ENCODE results near the gene GIPC2. TPM values are rescaled to one million over a fixed set of nuclear protein-coding genes. Genes with fewer than 3 reads are reported as not detected.

GIPC2 gene
- total and polyA plus RNA-seq, 2 of the 4 experiments (the other 2 are of a cell fraction) = 0.07 to 0.18 TPM

DNA sequence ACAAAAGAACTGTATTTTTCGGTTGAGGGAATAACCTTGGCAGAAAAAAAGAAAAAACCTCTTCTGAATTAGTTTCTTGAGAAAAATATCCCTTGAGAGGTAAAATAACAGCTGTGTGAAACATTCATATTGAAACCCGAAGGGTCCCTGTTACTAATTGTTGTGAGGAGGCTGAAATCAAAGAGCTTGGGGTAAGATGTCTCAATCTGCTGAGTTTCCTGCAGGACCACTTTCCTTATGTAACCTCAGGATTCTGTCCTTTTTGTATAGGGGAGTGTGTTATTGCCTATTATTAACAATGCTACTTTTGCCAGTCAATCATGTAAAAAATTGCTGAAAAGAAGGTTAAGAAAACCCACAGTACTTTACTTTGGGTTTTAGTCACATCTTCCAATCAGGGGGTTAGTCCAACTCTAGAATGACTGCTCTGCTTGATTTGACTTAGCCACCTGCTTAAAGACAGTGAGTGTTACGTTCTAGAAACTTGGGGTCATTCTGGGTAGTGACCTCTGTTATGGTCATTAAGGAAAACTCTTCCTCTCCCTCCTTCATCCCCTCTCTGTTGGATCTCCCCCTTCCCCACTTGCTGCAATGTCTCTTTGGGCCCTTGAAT, 138.8 kb downstream of the GIPC2 start:
- Histone ChIP-seq H3K4me3 (ENCODE audit: insufficient read depth, low read depth, low read length) (no peak overlapping the region), H2AK9ac (replicated peaks; ENCODE audit: low read depth, low read length, poor library complexity) (no peak overlapping the region), H2BK15ac (ENCODE audit: low read depth, low read length) (no peak overlapping the region), H4K5ac (ENCODE audit: low read depth, low read length) (no peak overlapping the region), H3K56ac (ENCODE audit: extremely low read depth, insufficient read depth, low read length) (no peak overlapping the region), H3K4ac (ENCODE audit: low read depth, low read length) (no peak overlapping the region), H3K18ac (ENCODE audit: low read depth, low read length) (no peak overlapping the region), H4K8ac (ENCODE audit: low read depth in 2 of 2, low read length in 2 of 2) (no peak overlapping the region), H4K20me1 (ENCODE audit: insufficient read depth, low read length) (no peaks in the 10 kb centered on the region), H3K23ac (ENCODE audit: low read depth, low read length) (no peak overlapping the region), H3K9me1 (ENCODE audit: insufficient read depth, low read length) (no peaks in the 10 kb centered on the region), H2AK5ac (ENCODE audit: low read depth, low read length) (no peak overlapping the region), H2BK5ac (ENCODE audit: low read depth, low read length, poor library complexity, severe bottlenecking) (no peak overlapping the region), H3K4me1 (ENCODE audit: control insufficient read depth, insufficient read depth, low read length) (no peaks in the 10 kb centered on the region), H3K27ac (ENCODE audit: insufficient read depth, low read length) (no peak overlapping the region), H2BK120ac (ENCODE audit: low read depth, low read length) (no peak overlapping the region), H2AFZ (replicated peaks; ENCODE audit: low read length, poor library complexity) (no peak overlapping the region), H2BK20ac (ENCODE audit: low read depth, low read length) (no peak overlapping the region), H4K91ac (ENCODE audit: insufficient read depth, low read depth, low read length) (no peak overlapping the region), H3K9ac (ENCODE audit: low read depth, low read length) (no peak overlapping the region), H3K9me3 (ENCODE audit: control insufficient read depth, insufficient read depth, low read length) (no peaks in the 10 kb centered on the region), H3K79me1 (ENCODE audit: low read depth in 1 of 2, low read length in 2 of 2) (no peaks in the 10 kb centered on the region), H3K14ac (replicated peaks; ENCODE audit: low read depth, low read length) (no peak overlapping the region), H3K27me3 (ENCODE audit: control insufficient read depth, insufficient read depth, low read length) (no peaks in the 10 kb centered on the region), H3K4me2 (ENCODE audit: low read depth, low read length) (no peak overlapping the region), H3K36me3 (ENCODE audit: control insufficient read depth, insufficient read depth, low read length) (no peaks in the 10 kb centered on the region)
- DNase-seq (no peak), ATAC-seq (ENCODE audit: low read depth) (no peak)
- CTCF ChIA-PET = no interaction called here
- intact Hi-C loops (cut with micrococcal nuclease) = no loop called here
- POLR2A ChIA-PET (ENCODE audit: unreplicated experiment) = no interaction called here
- TF ChIP-seq RFX5 (IDR thresholded peaks at IDR 0.05; ENCODE audit: low read depth, low read length) = no peak
- TF ChIP-seq RAD21 (IDR thresholded peaks at IDR 0.05; ENCODE audit: low read length) = no peak
- no peak for TF ChIP-seq NFE2L2 (IDR thresholded peaks at IDR 0.05; ENCODE audit: low read depth, low read length)
- TF ChIP-seq SMC3 (IDR thresholded peaks at IDR 0.05; ENCODE audit: low read depth, low read length) = no peak
- TF ChIP-seq POLR2A (IDR thresholded peaks at IDR 0.05; ENCODE audit: low read depth, low read length) = no peak
- no peak for TF ChIP-seq BHLHE40 (IDR thresholded peaks at IDR 0.05; ENCODE audit: low read depth, low read length)
- TF ChIP-seq MAZ (IDR thresholded peaks at IDR 0.05; ENCODE audit: borderline replicate concordance, low read depth, low read length) = no peak
- no peak for TF ChIP-seq ELK1 (IDR thresholded peaks at IDR 0.05; ENCODE audit: borderline replicate concordance, low read depth, low read length)
- TF ChIP-seq CEBPB (IDR thresholded peaks at IDR 0.05; ENCODE audit: low read depth, low read length) = no peak
- WGBS, 2 experiments (ENCODE audit: extremely low coverage in 2 of 2, insufficient read length in 1 of 2) = no CpG with 5 or more reads among the region's 3 CpGs
- in situ Hi-C loops (cut with MboI; ENCODE audit: low sequenced_read_pairs) = no loop called here
- dilution Hi-C loops (cut with HindIII; ENCODE audit: low sequenced_read_pairs, unreplicated experiment) = no loop called here
- BruUV-seq (replicated peaks) = no TSS peak

Small RNA genes lying within 50 kb of the gene (microRNA-seq; reads per million reads assigned to microRNA genes)
- 7.2 reads per million for gene AC103591.3 (ENCODE audit: insufficient read depth, insufficient read length)
- gene RNA5SP22 (ENCODE audit: insufficient read depth, insufficient read length) = not detected
- gene RNU6-1102P (ENCODE audit: insufficient read depth, insufficient read length) = not detected

Small RNA genes lying within 50 kb of the gene (small RNA-seq; reads per million reads assigned to genes)
- gene AC103591.3 (2.6 to 19.9 (median 8.2) reads per million in 5 experiments), gene RNA5SP22 (0 to 1.7 (median 0.25) reads per million in 5 experiments), gene RNU6-1102P (0 reads per million in 5 experiments)

Other genes starting within 250 kb of the GIPC2 start
- gene NEXN, start 157.3 kb upstream of the GIPC2 start, total RNA-seq (2012; rRNA removed) = 5.2 and 10.3 TPM in 2 replicates
- 13.4 and 16.1 TPM in 2 replicates for gene NEXN, start 157.3 kb upstream of the GIPC2 start, polyA plus RNA-seq (2012; rRNA removed)
- 129 and 165 TPM in 2 replicates for gene FUBP1, start 66.9 kb upstream of the GIPC2 start, total RNA-seq (2012; rRNA removed)
- gene FUBP1, start 66.9 kb upstream of the GIPC2 start, polyA plus RNA-seq (2012; rRNA removed) = 74.7 and 94.7 TPM in 2 replicates
- 30.6 and 76.1 TPM in 2 replicates for gene DNAJB4, start 41.0 kb upstream of the GIPC2 start, total RNA-seq (2012; rRNA removed)
- gene DNAJB4, start 41.0 kb upstream of the GIPC2 start, polyA plus RNA-seq (2012; rRNA removed) = 24.1 and 31.0 TPM in 2 replicates

Measured in IMR-90 (cell line).